IMR-90 (cell line): ENCODE measurements around the gene PHF19. TPM values are rescaled to one million over a fixed set of nuclear protein-coding genes. Genes with fewer than 3 reads are reported as not detected.

Source experiments
- ATAC-seq: fragments of 200-7000 bp; cut with Tn5 transposase; 2 replicates; pipeline ENCODE4 v1.9.1; 2020; ENCODE audit warnings: low read depth, mild to moderate bottlenecking, moderate library complexity
- BruUV-seq: library from RNA; stranded (reverse); fragments of 400-500 nt; replicated peaks from 2 replicates; lab custom pipeline; 2021; lab: Mats Ljungman, UMichigan
- CTCF ChIA-PET: fragments of 300-600 bp; formaldehyde crosslinking; extraction: SDS; loops from one replicate; lab custom pipeline; 2021; ENCODE audit warnings: antibody characterized with exemption; lab: Yijun Ruan, JAX
- POLR2A ChIA-PET: fragments of 300-600 bp; sonication (Branson Sonifier 250); formaldehyde crosslinking; loops from one replicate; lab custom pipeline; 2022; ENCODE audit warnings: antibody characterized with exemption; ENCODE audit not compliant: unreplicated experiment; lab: Charles Lee
- DNase-seq: peaks from one replicate; pipeline ENCODE4 v3.0.0; 2013
- H2AFZ ChIP-seq: replicated peaks from 2 replicates; pipeline ENCODE3; 2013; ENCODE audit warnings: low read length, mild to moderate bottlenecking; ENCODE audit not compliant: poor library complexity
- H2AK5ac ChIP-seq: 2 replicates; pipeline ENCODE4 v1.6.1; 2013; ENCODE audit warnings: low read depth, low read length, inconsistent platforms
- H2AK9ac ChIP-seq: replicated peaks from 2 replicates; pipeline ENCODE3; 2013; ENCODE audit warnings: mild to moderate bottlenecking, low read depth, low read length, moderate library complexity; ENCODE audit not compliant: poor library complexity
- H2BK120ac ChIP-seq: 2 replicates; pipeline ENCODE4 v1.6.1; 2013; ENCODE audit warnings: low read depth, low read length, inconsistent platforms
- H2BK15ac ChIP-seq: 3 replicates; pipeline ENCODE4 v1.6.1; 2013; ENCODE audit warnings: low read depth, low read length, inconsistent platforms
- H2BK20ac ChIP-seq: 2 replicates; pipeline ENCODE4 v1.6.1; 2013; ENCODE audit warnings: low read depth, mild to moderate bottlenecking, inconsistent platforms, low read length, moderate library complexity
- H2BK5ac ChIP-seq: 2 replicates; pipeline ENCODE4 v1.6.1; 2013; ENCODE audit warnings: mild to moderate bottlenecking, low read depth, low read length, inconsistent platforms; ENCODE audit not compliant: poor library complexity, severe bottlenecking
- H3K14ac ChIP-seq: replicated peaks from 2 replicates; pipeline ENCODE4 v1.6.1; 2013; ENCODE audit warnings: low read depth, low read length, inconsistent platforms
- H3K18ac ChIP-seq: 2 replicates; pipeline ENCODE4 v1.6.1; 2013; ENCODE audit warnings: low read depth, low read length, control low read depth
- H3K23ac ChIP-seq: 2 replicates; pipeline ENCODE4 v1.6.1; 2013; ENCODE audit warnings: low read depth, low read length, inconsistent platforms
- H3K27ac ChIP-seq: 2 replicates; pipeline ENCODE4 v1.5.1; 2013; ENCODE audit warnings: mild to moderate bottlenecking, control low read depth, low read length; ENCODE audit not compliant: insufficient read depth
- H3K27me3 ChIP-seq: 2 replicates; pipeline ENCODE4 v1.6.1; 2013; ENCODE audit warnings: low read length; ENCODE audit not compliant: control insufficient read depth, insufficient read depth
- H3K36me3 ChIP-seq: 2 replicates; pipeline ENCODE4 v1.6.1; 2013; ENCODE audit warnings: low read length, mixed read lengths; ENCODE audit not compliant: control insufficient read depth, insufficient read depth
- H3K4ac ChIP-seq: 2 replicates; pipeline ENCODE4 v1.6.1; 2013; ENCODE audit warnings: low read depth, low read length, inconsistent platforms
- H3K4me1 ChIP-seq: 2 replicates; pipeline ENCODE4 v1.6.1; 2013; ENCODE audit warnings: low read length, mixed read lengths; ENCODE audit not compliant: control insufficient read depth, insufficient read depth
- H3K4me2 ChIP-seq: 2 replicates; pipeline ENCODE4 v1.6.1; 2013; ENCODE audit warnings: low read depth, mild to moderate bottlenecking, control low read depth, low read length, moderate library complexity
- H3K4me3 ChIP-seq: 2 replicates; pipeline ENCODE4 v1.5.1; 2013; ENCODE audit warnings: low read depth, mild to moderate bottlenecking, control low read depth, low read length, moderate library complexity; ENCODE audit not compliant: insufficient read depth
- H3K56ac ChIP-seq: 2 replicates; pipeline ENCODE4 v1.6.1; 2013; ENCODE audit warnings: low read length, inconsistent platforms; ENCODE audit not compliant: insufficient read depth; ENCODE audit errors: extremely low read depth
- H3K79me1 ChIP-seq, 2 experiments: 2 replicates each; pipeline ENCODE4 v1.6.1; 2013; ENCODE audit warnings: low read length in 2 of 2, inconsistent platforms in 1 of 2, low read depth in 1 of 2
- H3K9ac ChIP-seq: 2 replicates; pipeline ENCODE4 v1.6.1; 2013; ENCODE audit warnings: low read depth, low read length, control low read depth
- H3K9me1 ChIP-seq: 2 replicates; pipeline ENCODE4 v1.6.1; 2013; ENCODE audit warnings: low read length, inconsistent platforms; ENCODE audit not compliant: insufficient read depth
- H3K9me3 ChIP-seq: 2 replicates; pipeline ENCODE4 v1.6.1; 2013; ENCODE audit warnings: low read length; ENCODE audit not compliant: control insufficient read depth, insufficient read depth
- H4K20me1 ChIP-seq: 2 replicates; pipeline ENCODE4 v1.6.1; 2013; ENCODE audit warnings: low read length, inconsistent platforms; ENCODE audit not compliant: insufficient read depth
- H4K5ac ChIP-seq: 2 replicates; pipeline ENCODE4 v1.6.1; 2013; ENCODE audit warnings: mild to moderate bottlenecking, low read depth, low read length, control low read depth
- H4K8ac ChIP-seq, 2 experiments: 2 replicates each; pipeline ENCODE4 v1.6.1; 2013; ENCODE audit warnings: low read depth in 2 of 2, low read length in 2 of 2, control low read depth in 1 of 2, inconsistent platforms in 1 of 2
- H4K91ac ChIP-seq: 2 replicates; pipeline ENCODE4 v1.6.1; 2013; ENCODE audit warnings: low read depth, low read length, inconsistent platforms; ENCODE audit not compliant: insufficient read depth
- CEBPB ChIP-seq: IDR thresholded peaks from 2 replicates; pipeline ENCODE4 v1.6.1; 2012; ENCODE audit warnings: low read depth, low read length, improper control_type of control experiment
- MAZ ChIP-seq: IDR thresholded peaks from 2 replicates; pipeline ENCODE4 v1.6.1; 2012; ENCODE audit warnings: low read depth, mild to moderate bottlenecking, low read length, improper control_type of control experiment, moderate library complexity, borderline replicate concordance
- NFE2L2 ChIP-seq: fragments of 150-350 bp; IDR thresholded peaks from 2 replicates; pipeline ENCODE4 v1.6.1; 2016; ENCODE audit warnings: low read depth, mild to moderate bottlenecking, low read length
- WGBS, 2 experiments: methylation state at CpG; one replicate each; pipeline versions ENCODE4 v1.1.5 to v1.1.7; 2013; ENCODE audit warnings: missing lambda C conversion rate in 2 of 2; ENCODE audit not compliant: insufficient read length in 1 of 2; ENCODE audit errors: extremely low coverage in 2 of 2; 5-methylcytosine and 5-hydroxymethylcytosine counted together
- dilution Hi-C: fragments of 300-500 bp; cut with HindIII; formaldehyde crosslinking; loops from one replicate; pipeline ENCODE4 v1.14.3; 2018; ENCODE audit warnings: low sequenced_read_pairs; ENCODE audit not compliant: unreplicated experiment
- in situ Hi-C: fragments of 300-500 bp; cut with MboI; formaldehyde crosslinking; loops from 3 replicates; pipeline ENCODE4 v1.14.3; 2019; ENCODE audit warnings: low sequenced_read_pairs, inconsistent platforms, mixed read lengths
- intact Hi-C: fragments of 100-400 bp; cut with micrococcal nuclease; formaldehyde crosslinking; loops from 2 replicates; pipeline ENCODE4 v1.10.0; 2022
- polyA plus RNA-seq, 3 experiments: library from polyadenylated mRNA; depleted of rRNA; stranded (reverse); fragments of >200 nt; gene quantifications; 2 replicates each; pipeline ENCODE4 v1.2.3, GENCODE V29; 2012; ENCODE audit warnings: low replicate concordance in 1 of 3
- total RNA-seq: library from RNA; depleted of rRNA; stranded (reverse); fragments of >200 nt; gene quantifications from 2 replicates; pipeline ENCODE4 v1.2.3, GENCODE V29; 2012
- TF ChIP-seq, protein P1 (sequence below): conservative IDR thresholded peaks from 2 replicates; pipeline ENCODE4 v1.5.1; 2012; ENCODE audit warnings: mild to moderate bottlenecking, low read depth, low read length, improper control_type of control experiment

Gene PHF19
- total and polyA plus RNA-seq, 2 of the 4 experiments (the other 2 are of a cell fraction) = 37.6 to 55.6 TPM

DNA sequence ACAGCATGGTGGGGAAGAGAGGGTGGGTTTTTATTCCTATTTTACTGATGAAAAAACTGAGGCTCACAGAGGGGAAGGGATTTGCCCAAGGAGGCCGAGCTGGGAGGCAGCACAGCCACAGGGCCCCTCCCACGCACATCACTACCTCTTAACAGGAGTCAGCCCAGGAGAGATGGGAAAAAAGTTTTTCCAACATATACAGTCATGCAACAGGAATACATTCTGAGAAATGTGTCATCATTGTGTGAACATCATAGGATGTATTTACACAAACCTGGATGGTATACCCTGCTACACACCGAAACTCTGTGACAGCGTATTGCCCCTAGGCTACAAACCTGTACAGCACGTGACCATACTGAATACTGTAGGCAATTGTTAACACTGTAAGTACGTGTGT lies 38.0 kb upstream of the PHF19 start:
- DNase-seq (peak; percentile 82), ATAC-seq (no peak)
- Histone ChIP-seq H3K9me1 (peaks cover 17% of the 10 kb centered on the region), H3K56ac (no peak overlapping the region), H2AK5ac (no peak overlapping the region), H3K4me1 (peaks cover 12% of the 10 kb centered on the region), H3K4me2 (no peak overlapping the region), H2AFZ (no peak overlapping the region), H2BK15ac (no peak overlapping the region), H3K4ac (no peak overlapping the region), H3K27ac (no peak overlapping the region), H4K8ac (no peak overlapping the region), H3K23ac (no peak overlapping the region), H2BK5ac (no peak overlapping the region), H3K79me1 (peaks cover 0 to 15% of the 10 kb centered on the region in 2 experiments; a peak in 2 of 4 replicates), H3K4me3 (no peak overlapping the region), H2BK20ac (no peak overlapping the region), H3K14ac (no peak overlapping the region), H4K20me1 (no peaks in the 10 kb centered on the region), H3K27me3 (no peaks in the 10 kb centered on the region), H3K36me3 (peaks cover 4% of the 10 kb centered on the region; the same call in 1 of the 2 replicates), H4K91ac (no peak overlapping the region), H3K9me3 (0 out of 2 replicates have a peak, but pooled peaks cover 2% of the 10 kb centered on the region), H2BK120ac (no peak overlapping the region), H3K18ac (no peak overlapping the region), H2AK9ac (no peak overlapping the region), H3K9ac (no peak overlapping the region), H4K5ac (no peak overlapping the region)
- dilution Hi-C loops = no loop called here
- ChIA-PET POLR2A (no interaction called here), CTCF (no interaction called here)
- BruUV-seq = no TSS peak
- TF ChIP-seq MAZ (no peak), CEBPB (0 out of 2 replicates have a peak, but pooled peaks have one; percentile 24), NFE2L2 (no peak)
- TF ChIP-seq, protein P1, sequence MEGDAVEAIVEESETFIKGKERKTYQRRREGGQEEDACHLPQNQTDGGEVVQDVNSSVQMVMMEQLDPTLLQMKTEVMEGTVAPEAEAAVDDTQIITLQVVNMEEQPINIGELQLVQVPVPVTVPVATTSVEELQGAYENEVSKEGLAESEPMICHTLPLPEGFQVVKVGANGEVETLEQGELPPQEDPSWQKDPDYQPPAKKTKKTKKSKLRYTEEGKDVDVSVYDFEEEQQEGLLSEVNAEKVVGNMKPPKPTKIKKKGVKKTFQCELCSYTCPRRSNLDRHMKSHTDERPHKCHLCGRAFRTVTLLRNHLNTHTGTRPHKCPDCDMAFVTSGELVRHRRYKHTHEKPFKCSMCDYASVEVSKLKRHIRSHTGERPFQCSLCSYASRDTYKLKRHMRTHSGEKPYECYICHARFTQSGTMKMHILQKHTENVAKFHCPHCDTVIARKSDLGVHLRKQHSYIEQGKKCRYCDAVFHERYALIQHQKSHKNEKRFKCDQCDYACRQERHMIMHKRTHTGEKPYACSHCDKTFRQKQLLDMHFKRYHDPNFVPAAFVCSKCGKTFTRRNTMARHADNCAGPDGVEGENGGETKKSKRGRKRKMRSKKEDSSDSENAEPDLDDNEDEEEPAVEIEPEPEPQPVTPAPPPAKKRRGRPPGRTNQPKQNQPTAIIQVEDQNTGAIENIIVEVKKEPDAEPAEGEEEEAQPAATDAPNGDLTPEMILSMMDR = no peak
- intact Hi-C loops = no loop called here
- in situ Hi-C loops = no loop called here
- no CpG with 5 or more reads among the region's 6 CpGs for WGBS, 2 experiments
